ENCODE data around the gene ACHE. TPM values are rescaled to one million over a fixed set of nuclear protein-coding genes. Genes with fewer than 3 reads are reported as not detected.
"Not testable (repeated sequence)": the region's sequence is repeated elsewhere in the genome, so short reads cannot be mapped to it uniquely, and the experiment has no call there.

ACHE gene
- total RNA-seq, 2 donors from 2014 or later, result 5.3 to 11.7 TPM

DNA sequence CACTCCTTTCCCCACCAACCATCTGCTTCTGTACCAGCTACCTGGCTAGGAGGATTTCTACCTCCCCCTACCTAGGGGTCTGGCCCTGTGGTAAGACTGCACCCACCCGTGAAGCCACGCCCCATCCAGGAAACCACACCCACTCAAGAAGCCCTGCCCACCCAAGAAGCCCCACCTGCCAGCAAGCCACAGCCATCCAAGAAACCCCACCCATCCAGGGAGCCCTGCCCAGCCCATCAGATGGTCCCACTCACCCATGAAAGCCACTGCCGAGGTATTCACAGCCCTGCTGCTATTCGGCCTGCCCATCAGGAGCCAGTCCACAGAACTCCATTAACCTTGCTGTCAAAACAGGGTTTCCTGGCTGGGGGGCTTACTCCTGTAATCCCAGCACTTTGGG is 38.0 kb upstream of the ACHE start:
- H3K9me3 ChIP-seq, result no peaks in the 10 kb centered on the region
- intact Hi-C loops (cut with DNase I), result no loop called here
- H3K27me3 ChIP-seq, result no peaks in the 10 kb centered on the region
- no peaks in the 10 kb centered on the region for H3K36me3 ChIP-seq
- TF ChIP-seq, protein P1, sequence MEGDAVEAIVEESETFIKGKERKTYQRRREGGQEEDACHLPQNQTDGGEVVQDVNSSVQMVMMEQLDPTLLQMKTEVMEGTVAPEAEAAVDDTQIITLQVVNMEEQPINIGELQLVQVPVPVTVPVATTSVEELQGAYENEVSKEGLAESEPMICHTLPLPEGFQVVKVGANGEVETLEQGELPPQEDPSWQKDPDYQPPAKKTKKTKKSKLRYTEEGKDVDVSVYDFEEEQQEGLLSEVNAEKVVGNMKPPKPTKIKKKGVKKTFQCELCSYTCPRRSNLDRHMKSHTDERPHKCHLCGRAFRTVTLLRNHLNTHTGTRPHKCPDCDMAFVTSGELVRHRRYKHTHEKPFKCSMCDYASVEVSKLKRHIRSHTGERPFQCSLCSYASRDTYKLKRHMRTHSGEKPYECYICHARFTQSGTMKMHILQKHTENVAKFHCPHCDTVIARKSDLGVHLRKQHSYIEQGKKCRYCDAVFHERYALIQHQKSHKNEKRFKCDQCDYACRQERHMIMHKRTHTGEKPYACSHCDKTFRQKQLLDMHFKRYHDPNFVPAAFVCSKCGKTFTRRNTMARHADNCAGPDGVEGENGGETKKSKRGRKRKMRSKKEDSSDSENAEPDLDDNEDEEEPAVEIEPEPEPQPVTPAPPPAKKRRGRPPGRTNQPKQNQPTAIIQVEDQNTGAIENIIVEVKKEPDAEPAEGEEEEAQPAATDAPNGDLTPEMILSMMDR (IDR thresholded peaks at IDR 0.05), result no peak
- no peak for DNase-seq
- H3K4me3 ChIP-seq, result no peak overlapping the region
- no peaks in the 10 kb centered on the region for H3K4me1 ChIP-seq
- no peak overlapping the region for H3K27ac ChIP-seq
- no peak overlapping the region for H3K9ac ChIP-seq (ENCODE audit: low read depth in 2 of 2, low read length in 2 of 2)

DNA sequence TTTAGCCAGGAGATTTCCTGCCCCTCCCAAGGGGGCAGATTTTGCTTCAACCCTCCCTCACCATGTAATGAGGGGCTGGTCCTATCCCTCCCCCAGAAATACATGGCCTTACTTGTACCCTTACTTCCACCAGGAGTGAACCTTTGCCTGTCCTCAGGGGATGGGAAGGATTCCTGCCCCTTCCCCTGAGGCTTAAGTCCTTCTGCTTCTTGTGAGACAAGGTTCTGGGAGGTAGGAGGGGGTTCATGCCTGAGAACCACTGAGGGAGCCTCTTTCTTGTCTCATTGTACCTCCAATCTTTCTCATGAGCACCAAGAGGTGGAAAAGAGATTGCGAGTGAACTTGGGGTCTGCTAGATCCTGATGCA is 34.1 kb upstream of the ACHE start:
- DNase-seq, result no peak
- H3K4me1 ChIP-seq, result no peaks in the 10 kb centered on the region
- no peaks in the 10 kb centered on the region for H3K27me3 ChIP-seq
- no peak overlapping the region for H3K9ac ChIP-seq (ENCODE audit: low read depth in 2 of 2, low read length in 2 of 2)
- no peak overlapping the region for H3K4me3 ChIP-seq
- TF ChIP-seq, protein P1 (IDR thresholded peaks at IDR 0.05), result no peak
- H3K36me3 ChIP-seq, result no peaks in the 10 kb centered on the region
- no peaks in the 10 kb centered on the region for H3K9me3 ChIP-seq
- no peak overlapping the region for H3K27ac ChIP-seq
- intact Hi-C loops (cut with DNase I), result no loop called here

DNA sequence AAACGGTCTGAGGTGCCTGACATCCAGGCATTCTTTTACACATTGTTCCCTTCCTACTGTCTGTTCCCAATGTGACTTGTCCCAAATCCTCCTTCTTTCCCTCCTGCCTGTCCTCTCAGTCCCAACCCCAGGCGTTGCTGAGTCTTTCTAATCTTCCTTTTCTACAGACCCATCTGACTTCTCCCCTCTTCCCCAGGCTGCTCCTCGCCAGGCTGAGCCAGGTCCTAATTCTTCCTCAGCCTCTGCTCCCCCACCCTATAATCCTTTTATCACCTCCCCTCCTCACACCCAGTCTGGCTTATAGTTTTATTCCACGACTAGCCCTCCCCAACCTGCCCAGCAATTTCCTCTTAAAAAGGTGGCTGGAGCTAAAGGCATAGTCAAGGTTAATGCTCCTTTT is 27.9 kb upstream of the ACHE start:
- H3K9ac ChIP-seq (ENCODE audit: low read depth in 2 of 2, low read length in 2 of 2); H3K4me3 ChIP-seq; intact Hi-C loops (cut with DNase I); H3K9me3 ChIP-seq; DNase-seq; H3K36me3 ChIP-seq; H3K27ac ChIP-seq; H3K27me3 ChIP-seq; H3K4me1 ChIP-seq: not testable (repeated sequence)

DNA sequence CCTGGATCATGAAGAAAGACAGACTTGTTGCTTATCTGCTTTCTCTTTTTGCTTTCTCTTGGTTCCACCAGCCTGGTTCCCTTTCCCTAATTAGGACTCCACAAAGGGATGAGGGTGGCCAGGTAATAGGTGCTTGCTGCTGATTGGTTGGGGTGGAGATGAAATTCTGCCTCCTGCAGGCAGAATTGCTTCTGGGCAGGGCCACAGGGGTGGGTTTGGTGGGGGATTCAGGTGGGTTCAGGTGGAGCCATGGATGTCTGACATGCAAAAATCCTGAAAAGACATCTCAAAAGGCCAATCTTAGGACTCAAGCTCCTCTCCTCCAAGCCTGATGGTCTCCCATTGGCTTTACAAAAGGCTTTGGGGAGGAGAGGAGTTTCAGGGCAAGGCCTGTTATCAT is 25.4 kb upstream of the ACHE start:
- H3K9me3 ChIP-seq, result no peaks in the 10 kb centered on the region
- TF ChIP-seq, protein P1 (IDR thresholded peaks at IDR 0.05), result no peak
- H3K4me3 ChIP-seq, result no peak overlapping the region
- H3K27ac ChIP-seq, result no peak overlapping the region
- H3K36me3 ChIP-seq, result no peaks in the 10 kb centered on the region
- no peaks in the 10 kb centered on the region for H3K4me1 ChIP-seq
- H3K27me3 ChIP-seq, result no peaks in the 10 kb centered on the region
- DNase-seq, result no peak
- H3K9ac ChIP-seq (ENCODE audit: low read depth in 2 of 2, low read length in 2 of 2), result no peak overlapping the region
- intact Hi-C loops (cut with DNase I), result no loop called here

DNA sequence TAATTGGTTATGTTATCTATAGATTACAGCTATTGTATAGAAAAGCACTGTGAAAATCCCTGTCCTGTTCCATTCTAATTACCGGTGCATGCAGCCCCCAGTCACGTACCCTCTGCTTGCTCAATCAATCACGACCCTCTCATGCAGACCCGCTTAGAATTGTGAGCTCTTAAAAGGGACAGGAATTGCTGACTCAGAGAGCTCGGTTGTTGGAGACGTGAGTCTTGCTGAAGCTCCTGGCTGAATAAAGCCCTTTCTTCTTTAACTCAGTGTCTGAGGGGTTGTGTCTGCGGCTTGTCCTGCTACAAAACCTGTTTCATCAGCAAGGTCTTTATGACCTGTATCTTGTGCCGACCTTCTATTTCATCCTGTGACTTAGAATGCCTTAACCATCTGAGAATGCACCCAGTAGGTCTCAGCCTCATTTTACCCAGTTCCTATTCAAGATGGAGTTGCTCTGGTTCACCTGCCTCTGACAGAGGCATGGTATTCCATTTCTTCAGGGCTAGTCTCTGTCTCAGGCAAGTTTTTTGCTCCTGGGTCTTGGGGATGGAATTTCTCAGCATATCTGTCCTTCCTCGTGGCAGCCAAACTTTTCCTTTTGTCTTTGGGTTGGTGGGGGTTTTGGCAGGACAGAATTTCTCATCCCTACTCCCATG is 24.2 kb upstream of the ACHE start:
- H3K9ac ChIP-seq (ENCODE audit: low read depth in 2 of 2, low read length in 2 of 2); H3K9me3 ChIP-seq; H3K27ac ChIP-seq; H3K4me3 ChIP-seq; intact Hi-C loops (cut with DNase I); H3K27me3 ChIP-seq; H3K36me3 ChIP-seq; H3K4me1 ChIP-seq; DNase-seq: not testable (repeated sequence)

DNA sequence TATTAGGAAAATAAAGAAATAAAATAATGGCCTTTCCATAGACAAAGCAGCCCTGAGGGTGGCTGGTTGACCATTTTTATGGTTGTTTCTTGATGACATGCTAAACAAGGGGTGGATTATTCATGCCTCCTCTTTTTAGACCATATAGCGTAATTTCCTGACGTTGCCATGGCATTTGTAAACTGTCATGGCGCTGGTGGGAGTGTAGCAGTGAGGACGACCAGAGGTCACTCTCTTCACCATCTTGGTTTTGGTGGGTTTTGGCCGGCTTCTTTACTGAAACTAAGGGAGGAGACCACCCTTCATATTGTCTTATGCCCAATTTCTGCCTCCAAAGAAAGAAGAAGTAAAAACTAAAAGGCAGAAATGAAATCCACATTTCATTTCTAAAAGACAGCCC is 23.6 kb upstream of the ACHE start:
- H3K9me3 ChIP-seq; H3K9ac ChIP-seq (ENCODE audit: low read depth in 2 of 2, low read length in 2 of 2); H3K4me3 ChIP-seq; intact Hi-C loops (cut with DNase I); H3K27me3 ChIP-seq; DNase-seq; H3K27ac ChIP-seq; H3K4me1 ChIP-seq; H3K36me3 ChIP-seq: not testable (repeated sequence)

DNA sequence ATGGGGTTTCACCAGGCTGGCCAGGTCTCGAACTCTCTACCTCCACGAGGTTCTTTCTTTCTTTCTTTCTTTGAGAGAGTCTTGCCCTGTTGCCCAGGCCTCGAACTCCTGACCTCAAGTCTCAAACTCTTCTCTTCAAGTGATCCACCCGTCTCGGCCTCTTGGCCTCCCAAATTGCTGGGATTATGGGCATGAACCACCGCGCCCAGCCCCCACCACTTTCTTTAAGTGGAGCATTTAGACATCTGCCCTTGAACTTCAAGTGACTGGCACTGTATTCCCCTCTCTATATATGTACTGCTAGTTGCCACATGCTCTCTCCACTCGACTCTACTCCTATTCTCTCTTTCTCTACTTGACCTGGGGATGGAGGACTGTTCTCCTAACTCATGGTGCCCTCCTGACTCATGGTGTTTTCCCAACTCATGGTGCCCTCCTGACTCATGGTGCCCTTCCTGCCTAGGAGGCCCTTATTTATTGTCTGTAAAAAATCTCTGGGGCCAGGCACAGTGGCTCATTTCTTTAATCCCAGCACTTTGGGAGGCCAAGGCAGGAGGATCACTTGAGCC is 19.3 kb upstream of the ACHE start:
- Histone ChIP-seq H3K9ac (ENCODE audit: low read depth in 2 of 2, low read length in 2 of 2) (no peak overlapping the region), H3K36me3 (no peaks in the 10 kb centered on the region), H3K27me3 (no peaks in the 10 kb centered on the region), H3K9me3 (no peaks in the 10 kb centered on the region), H3K4me3 (no peak overlapping the region), H3K4me1 (no peaks in the 10 kb centered on the region), H3K27ac (no peak overlapping the region)
- DNase-seq, result no peak
- TF ChIP-seq, protein P1 (IDR thresholded peaks at IDR 0.05), result no peak
- intact Hi-C loops (cut with DNase I), result no loop called here

Data from colonic mucosa (tissue), 4 donors.